Transverse colon (tissue), 4 donors: ENCODE measurements around the gene ARL6IP5. TPM values are rescaled to one million over a fixed set of nuclear protein-coding genes. Genes with fewer than 3 reads are reported as not detected.
A peak's percentile ranks its signal among the peaks of the same experiment; 100 is the strongest.

ENCODE experiments used
- DNase-seq: peaks from one replicate; pipeline ENCODE4 v3.0.0-alpha.2; 2019
- H3K27ac ChIP-seq, 4 donors: fragments of 200-600 bp; sonication (generic); 2 replicates each; pipeline ENCODE4 v1.5.1; 2016 to 2018; ENCODE audit warnings: inconsistent platforms in 4 of 4
- H3K27me3 ChIP-seq: fragments of 200-600 bp; sonication (generic); 2 replicates; pipeline ENCODE4 v1.5.1; 2017; ENCODE audit warnings: inconsistent platforms
- H3K36me3 ChIP-seq, 4 donors: fragments of 200-600 bp; sonication (generic); 2 replicates each; pipeline ENCODE4 v1.5.1; 2017 to 2019; ENCODE audit warnings: inconsistent platforms in 4 of 4
- H3K4me1 ChIP-seq, 4 donors: fragments of 200-600 bp; sonication (generic); 2 replicates each; pipeline ENCODE4 v1.5.1; 2017 to 2020; ENCODE audit warnings: inconsistent platforms in 4 of 4
- H3K4me3 ChIP-seq, 4 donors: fragments of 200-600 bp; sonication (generic); 1 replicate in 1 of 4; 2 replicates in 3 of 4; pipeline versions ENCODE4 v1.5.1 to v1.6.1; 2017 to 2019; ENCODE audit warnings: inconsistent platforms in 4 of 4
- H3K9me3 ChIP-seq, 2 donors: fragments of 200-600 bp; sonication (generic); 2 replicates each; pipeline ENCODE4 v1.5.1; 2017 to 2019; ENCODE audit warnings: inconsistent platforms in 2 of 2
- EP300 ChIP-seq: sonication (generic); formaldehyde crosslinking; IDR thresholded peaks from one replicate; pipeline ENCODE4 v1.6.1; 2017; ENCODE audit warnings: antibody characterized with exemption, low read depth
- POLR2A ChIP-seq: fragments of 450-650 bp; IDR thresholded peaks from one replicate; pipeline ENCODE4 v1.6.1; 2016; ENCODE audit warnings: antibody characterized with exemption, mild to moderate bottlenecking, moderate library complexity
- POLR2AphosphoS5 ChIP-seq, 3 donors: sonication (generic); formaldehyde crosslinking; IDR thresholded peaks; one replicate each; pipeline ENCODE4 v1.6.1; 2016; ENCODE audit warnings: antibody characterized with exemption in 3 of 3
- WGBS, 2 donors: methylation state at CpG; one replicate each; pipeline ENCODE4 v1.1.5; 2018; ENCODE audit warnings: low coverage in 1 of 2; 5-methylcytosine and 5-hydroxymethylcytosine counted together
- in situ Hi-C, 4 donors: fragments of 200-750 bp; cut with MboI; loops; one replicate each; pipeline versions ENCODE4 v1.15.0 to v1.15.1; 2017; ENCODE audit warnings: low sequenced_read_pairs in 3 of 4, low pct_ligation_motif_present in 1 of 4, low pct_unique_long_range_greater_than_20kb in 1 of 4
- intact Hi-C: fragments of 100-400 bp; cut with DNase I; formaldehyde crosslinking; loops from one replicate; pipeline ENCODE4 v1.15.1; 2023; ENCODE audit warnings: low total_unique reads
- total RNA-seq, 4 donors: library from RNA; depleted of rRNA; stranded (reverse); fragments of >200 nt; gene quantifications; one replicate each; pipeline ENCODE4 v1.1.0, GENCODE V29; 2016
- TF ChIP-seq, protein P1 (sequence below), 5 experiments: fragments of 200-600 bp in 3 of 5; fragments of 450-650 bp in 2 of 5; sonication (generic) in 3 of 5; IDR thresholded peaks; 1 replicate in 2 of 5; 2 replicates in 3 of 5; pipeline ENCODE4 v1.5.1; 2016 to 2017; ENCODE audit warnings: antibody characterized with exemption in 5 of 5, inconsistent platforms in 3 of 5, mild to moderate bottlenecking in 2 of 5, moderate library complexity in 1 of 5

ARL6IP5 gene
- total RNA-seq, 4 donors from 2014 or later = 22.7 to 130 (median 68.0) TPM

DNA sequence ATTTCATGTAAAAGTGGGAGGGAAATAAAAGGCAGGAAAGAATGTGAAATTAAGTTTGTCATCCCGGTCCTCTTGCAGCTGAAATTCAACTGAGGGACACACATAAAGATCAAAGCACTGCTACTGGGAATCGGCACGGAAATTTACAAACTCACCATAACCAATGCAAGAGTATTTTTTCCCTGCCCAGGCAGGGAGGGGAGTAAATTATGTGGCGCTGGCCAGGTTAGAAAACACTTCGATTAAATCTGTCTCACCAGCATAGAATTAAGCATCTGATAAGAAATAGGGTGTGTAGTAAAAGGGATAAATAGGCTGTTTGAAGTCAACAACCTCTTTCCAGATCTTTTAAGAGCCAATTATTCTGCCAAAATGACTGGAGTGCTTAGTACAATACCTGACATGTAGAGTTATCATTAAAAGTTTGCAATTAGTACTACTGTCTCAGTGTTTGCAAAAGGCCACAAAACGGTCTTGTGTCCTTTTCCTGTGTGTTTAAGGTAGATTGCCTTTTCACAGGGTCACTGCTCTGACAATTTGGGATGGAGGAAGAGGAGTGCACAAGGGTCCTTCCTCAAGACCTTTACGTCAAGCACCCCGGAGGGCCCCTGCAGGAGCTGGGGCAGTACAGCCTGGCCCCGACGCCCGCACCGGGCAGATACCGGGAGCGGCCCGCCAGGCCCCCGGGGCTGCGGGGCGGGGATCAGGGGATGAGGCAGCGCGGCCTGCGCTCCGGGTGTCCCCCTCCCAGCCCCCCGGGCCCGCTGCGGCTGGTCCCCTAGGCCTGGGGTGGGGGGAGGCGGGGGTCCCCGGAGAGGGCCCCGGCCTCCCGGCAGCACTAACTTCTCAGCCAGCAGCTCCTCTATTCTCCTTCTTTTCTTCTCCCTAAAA, 5.2 kb upstream of the ARL6IP5 start:
- DNase-seq = no peak
- in situ Hi-C loops = no loop called here

DNA sequence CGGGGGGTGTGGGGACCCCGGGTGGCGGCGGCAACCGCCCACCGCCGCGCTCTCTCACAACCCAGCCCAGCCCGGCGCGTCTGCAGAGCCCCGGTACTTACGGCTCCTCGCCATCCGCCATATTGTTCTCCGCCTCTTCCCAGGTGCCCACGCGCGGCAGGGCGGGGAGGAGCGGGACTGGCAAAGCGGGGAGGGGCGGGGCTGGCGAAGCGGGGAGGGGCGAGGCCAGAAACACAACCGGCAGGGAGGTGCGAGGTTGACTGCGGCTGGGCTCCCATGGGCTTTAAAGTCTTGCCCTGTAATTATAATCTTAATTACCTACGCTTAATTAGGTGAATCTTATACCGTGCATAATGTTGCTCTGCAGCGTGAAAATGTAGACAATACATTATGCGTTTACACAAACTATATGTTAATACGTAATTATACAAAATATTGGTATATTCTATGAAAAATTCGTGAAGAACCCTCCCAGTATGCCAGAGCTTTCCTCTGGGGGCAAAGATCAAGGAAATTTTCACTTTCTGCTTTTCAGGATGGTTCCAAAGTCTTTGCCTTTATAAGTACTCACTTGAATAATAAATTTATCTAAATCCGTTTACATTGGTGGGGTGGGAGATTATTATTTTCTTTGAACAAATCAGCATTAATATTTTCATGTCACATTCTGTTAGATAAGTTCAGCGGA, 4.4 kb upstream of the ARL6IP5 start, which contains the start of gene UBA3:
UBA3 (minus strand) TSS at position 133 of the 688 bp plus-strand sequence; CDS start at position 121, 12 bp downstream.
- DNase-seq = peak; percentile 95
- no peaks in the 10 kb centered on the region for H3K9me3 ChIP-seq
- in situ Hi-C loops (no loop called here), intact Hi-C loops (no loop called here)
- WGBS, 2 donors = 4 to 20% methylated on average over 5 to 18 of the region's 37 CpGs
- peak within 1 kb of the TSS; percentile 84 to 95 (median 91) for H3K27ac ChIP-seq
- H3K4me3 ChIP-seq = peak within 1 kb of the TSS; percentile 76 to 98 (median 88)
- H3K4me1 ChIP-seq = peaks cover 16 to 71% (median 42%) of the 10 kb centered on the region in 4 donors
- TF ChIP-seq, protein P1, sequence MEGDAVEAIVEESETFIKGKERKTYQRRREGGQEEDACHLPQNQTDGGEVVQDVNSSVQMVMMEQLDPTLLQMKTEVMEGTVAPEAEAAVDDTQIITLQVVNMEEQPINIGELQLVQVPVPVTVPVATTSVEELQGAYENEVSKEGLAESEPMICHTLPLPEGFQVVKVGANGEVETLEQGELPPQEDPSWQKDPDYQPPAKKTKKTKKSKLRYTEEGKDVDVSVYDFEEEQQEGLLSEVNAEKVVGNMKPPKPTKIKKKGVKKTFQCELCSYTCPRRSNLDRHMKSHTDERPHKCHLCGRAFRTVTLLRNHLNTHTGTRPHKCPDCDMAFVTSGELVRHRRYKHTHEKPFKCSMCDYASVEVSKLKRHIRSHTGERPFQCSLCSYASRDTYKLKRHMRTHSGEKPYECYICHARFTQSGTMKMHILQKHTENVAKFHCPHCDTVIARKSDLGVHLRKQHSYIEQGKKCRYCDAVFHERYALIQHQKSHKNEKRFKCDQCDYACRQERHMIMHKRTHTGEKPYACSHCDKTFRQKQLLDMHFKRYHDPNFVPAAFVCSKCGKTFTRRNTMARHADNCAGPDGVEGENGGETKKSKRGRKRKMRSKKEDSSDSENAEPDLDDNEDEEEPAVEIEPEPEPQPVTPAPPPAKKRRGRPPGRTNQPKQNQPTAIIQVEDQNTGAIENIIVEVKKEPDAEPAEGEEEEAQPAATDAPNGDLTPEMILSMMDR (IDR thresholded peaks at IDR 0.05) = no peak
- peak; percentile 58 for TF ChIP-seq POLR2A
- TF ChIP-seq POLR2AphosphoS5 (IDR thresholded peaks at IDR 0.05) = peak; percentile 89 to 93 (median 89)
- H3K27me3 ChIP-seq = no peaks in the 10 kb centered on the region
- H3K36me3 ChIP-seq = no peaks in the 10 kb centered on the region

More for the DNA sequence above, 5.2 kb upstream of the ARL6IP5 start:
- 4 to 10% methylated on average over 5 to 28 of the region's 29 CpGs for WGBS, 2 donors
- Histone ChIP-seq H3K9me3 (no peaks in the 10 kb centered on the region), H3K36me3 (peaks cover 0 to 1% (median 0%) of the 10 kb centered on the region in 4 donors), H3K27ac (peak overlapping the region; percentile 84 to 95 (median 91)), H3K27me3 (no peaks in the 10 kb centered on the region), H3K4me3 (peak overlapping the region; percentile 76 to 98 (median 88)), H3K4me1 (peaks cover 16 to 70% (median 40%) of the 10 kb centered on the region in 4 donors)
- intact Hi-C loops = no loop called here
- TF ChIP-seq POLR2A = no peak
- TF ChIP-seq EP300 = no peak
- TF ChIP-seq POLR2AphosphoS5 (IDR thresholded peaks at IDR 0.05) = no peak
- TF ChIP-seq, protein P1 (IDR thresholded peaks at IDR 0.05) = no peak

DNA sequence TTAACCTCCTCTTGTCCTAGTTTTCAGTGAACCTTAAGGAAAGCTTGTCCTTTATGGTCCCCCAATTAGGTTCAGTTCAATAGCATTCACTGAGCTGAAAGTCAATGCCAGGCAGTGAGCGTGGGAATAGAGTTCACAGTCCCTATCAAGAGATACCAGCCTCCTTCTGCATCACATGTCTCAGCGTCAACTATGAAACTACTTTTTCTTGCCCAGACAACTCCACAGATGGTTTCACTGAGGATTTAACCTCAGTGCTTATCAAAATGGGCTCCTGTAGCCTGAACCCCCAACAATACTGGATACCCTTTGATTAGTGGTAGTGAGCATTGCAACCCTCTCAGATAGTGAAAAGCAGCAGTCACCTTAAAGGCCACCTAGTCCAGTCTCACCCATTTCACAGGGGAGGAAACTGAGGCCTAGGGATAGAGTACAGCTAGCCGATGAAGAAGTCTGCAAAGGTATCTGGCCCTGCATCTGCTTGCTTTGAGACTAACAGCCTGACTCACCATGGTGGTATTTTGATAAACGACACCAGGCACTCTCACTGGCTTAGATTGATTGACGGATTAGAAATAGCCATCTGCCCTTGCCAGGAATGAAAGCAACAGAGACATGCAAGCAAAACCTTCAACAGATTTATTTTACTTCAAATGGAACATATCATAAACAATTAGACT, 3.0 kb upstream of the ARL6IP5 start:
- Histone ChIP-seq H3K36me3 (no peaks in the 10 kb centered on the region), H3K27me3 (no peaks in the 10 kb centered on the region), H3K9me3 (no peaks in the 10 kb centered on the region), H3K27ac (peak overlapping the region; percentile 2 to 97 (median 96)), H3K4me3 (no peak overlapping the region), H3K4me1 (peaks cover 17 to 75% (median 43%) of the 10 kb centered on the region in 4 donors)
- 64 to 76% methylated on average over 2 to 5 of the region's 5 CpGs for WGBS, 2 donors
- in situ Hi-C loops = no loop called here
- no peak for DNase-seq
- intact Hi-C loops = no loop called here
- TF ChIP-seq POLR2A = no peak
- TF ChIP-seq POLR2AphosphoS5 (IDR thresholded peaks at IDR 0.05) = no peak
- TF ChIP-seq, protein P1 (IDR thresholded peaks at IDR 0.05) = no peak
- TF ChIP-seq EP300 = no peak

DNA sequence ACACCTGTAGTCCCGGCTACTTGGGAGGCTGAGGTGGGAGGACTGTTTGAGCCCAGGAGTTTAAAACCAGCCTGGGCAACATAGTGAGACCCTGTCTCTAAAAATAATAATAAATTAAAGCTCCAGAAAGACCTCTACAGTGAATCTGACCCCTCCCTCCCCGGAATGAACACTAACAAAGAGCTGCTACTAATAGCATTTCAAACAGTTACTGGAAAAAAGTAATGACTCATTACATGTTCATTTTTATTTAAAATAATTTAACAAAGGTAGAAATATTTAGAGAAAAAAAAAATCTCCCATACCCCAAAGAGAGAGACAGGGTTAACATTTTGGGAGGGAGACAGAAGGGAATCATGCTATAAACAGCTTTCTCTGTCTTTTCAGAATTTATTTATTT, 2.4 kb upstream of the ARL6IP5 start:
- in situ Hi-C loops = no loop called here

More for the DNA sequence above, 2.4 kb upstream of the ARL6IP5 start:
- no peak for TF ChIP-seq POLR2A
- TF ChIP-seq POLR2AphosphoS5 (IDR thresholded peaks at IDR 0.05) = no peak
- TF ChIP-seq, protein P1 (IDR thresholded peaks at IDR 0.05) = no peak
- TF ChIP-seq EP300 = no peak
- Histone ChIP-seq H3K27me3 (no peaks in the 10 kb centered on the region), H3K27ac (peak overlapping the region; percentile 94 to 97 (median 96)), H3K36me3 (no peaks in the 10 kb centered on the region), H3K4me1 (peaks cover 24 to 76% (median 49%) of the 10 kb centered on the region in 4 donors), H3K4me3 (no peak overlapping the region), H3K9me3 (no peaks in the 10 kb centered on the region)
- intact Hi-C loops = no loop called here
- WGBS, 2 donors = 57 to 60% methylated on average over 1 to 2 of the region's 2 CpGs
- no peak for DNase-seq
